Astrocyte (in vitro differentiated cells and primary cell): Measurements from ENCODE around the gene RGS1.

Experiments
- CTCF ChIP-seq: IDR thresholded peaks from 2 replicates; pipeline ENCODE4 v1.5.1; 2011; ENCODE audit warnings: low read depth, mild to moderate bottlenecking, inconsistent platforms, low read length, moderate library complexity; ENCODE audit not compliant: insufficient read depth
- EZH2 ChIP-seq: IDR thresholded peaks from 2 replicates; pipeline ENCODE4 v1.6.1; 2012; ENCODE audit warnings: mild to moderate bottlenecking, low read length, inconsistent platforms; ENCODE audit not compliant: insufficient read depth

- TF ChIP-seq CTCF: no peak
- TF ChIP-seq EZH2: no peak
Observed at GRCh38 chr1:192575499-192576189, at the start of gene RGS1.
